Stimulated activated CD8-positive, alpha-beta memory T cell treated with anti-CD3 and anti-CD28 coated beads, Interleukin-2, amount 100 ng/mL, for 1 hour (primary cell): Measurements from ENCODE around the gene ADCY3.
A peak's percentile ranks its signal among the peaks of the same experiment; 100 is the strongest.

Experiments used
- DNase-seq, 2 donors: peaks; one replicate each; pipeline ENCODE4 v3.0.0-alpha.2; 2020; ENCODE audit warnings: low read depth in 2 of 2

The ADCY3 gene

GRCh38 chr2:24831221-24832072, 88.6 kb downstream of the ADCY3 start:
- DNase-seq = no peak

- no peak for DNase-seq
Observed at GRCh38 chr2:24830786-24831185, 89.3 kb downstream of the ADCY3 start.

- no peak for DNase-seq
Observed at GRCh38 chr2:24830351-24830750, 89.7 kb downstream of the ADCY3 start.

- DNase-seq = no peak
Observed at GRCh38 chr2:24828238-24828996, 91.6 kb downstream of the ADCY3 start.

- DNase-seq = peak; percentile 34 to 46
Observed at GRCh38 chr2:24827321-24828237, 92.5 kb downstream of the ADCY3 start.

- no peak for DNase-seq
Observed at GRCh38 chr2:24826773-24827145, 93.3 kb downstream of the ADCY3 start.

GRCh38 chr2:24825883-24826772, 93.9 kb downstream of the ADCY3 start:
- no peak for DNase-seq

GRCh38 chr2:24824966-24825882, 94.8 kb downstream of the ADCY3 start:
- DNase-seq = no peak

GRCh38 chr2:24824071-24824588, 95.9 kb downstream of the ADCY3 start:
- DNase-seq = no peak

- DNase-seq = no peak
Observed at GRCh38 chr2:24822049-24822706, 97.9 kb downstream of the ADCY3 start.

GRCh38 chr2:24821433-24821891, 98.6 kb downstream of the ADCY3 start:
- no peak for DNase-seq

- no peak for DNase-seq
Observed at GRCh38 chr2:24820598-24821432, 99.2 kb downstream of the ADCY3 start.

- DNase-seq = no peak
Observed at GRCh38 chr2:24820175-24820513, 99.9 kb downstream of the ADCY3 start.

- DNase-seq = no peak
Observed at GRCh38 chr2:24819442-24820174, 100.4 kb downstream of the ADCY3 start.

GRCh38 chr2:24818721-24819167, 101.3 kb downstream of the ADCY3 start:
- no peak for DNase-seq

GRCh38 chr2:24816884-24817283, 103.2 kb downstream of the ADCY3 start:
- no peak for DNase-seq

- DNase-seq = no peak
Observed at GRCh38 chr2:24816404-24816803, 103.6 kb downstream of the ADCY3 start.
